GM12875 (cell line): ENCODE data around the gene FKBP1B.
"Not testable (repeated sequence)": the region's sequence is repeated elsewhere in the genome, so short reads cannot be mapped to it uniquely, and the experiment has no call there.

Experiments used
- H3K4me3 ChIP-seq: one replicate; pipeline ENCODE4 v1.5.1; 2011; ENCODE audit warnings: low read depth, low read length, control low read depth
- CTCF ChIP-seq: IDR thresholded peaks from 2 replicates; pipeline ENCODE4 v1.5.1; 2011; ENCODE audit warnings: low read depth, mild to moderate bottlenecking, control low read depth, inconsistent platforms, low read length, moderate library complexity, borderline replicate concordance; ENCODE audit not compliant: insufficient read depth

Gene FKBP1B

GRCh38 chr2:24024996-24025663, 24.4 kb upstream of the FKBP1B start:
- H3K4me3 ChIP-seq: no peak overlapping the region
- no peak for TF ChIP-seq CTCF

- no peak for TF ChIP-seq CTCF
- no peak overlapping the region for H3K4me3 ChIP-seq
Measured at GRCh38 chr2:24026233-24026632, 23.3 kb upstream of the FKBP1B start.

GRCh38 chr2:24038786-24039499, 10.6 kb upstream of the FKBP1B start:
- no peak for TF ChIP-seq CTCF
- H3K4me3 ChIP-seq: no peak overlapping the region

GRCh38 chr2:24040511-24040910, 9.0 kb upstream of the FKBP1B start:
- H3K4me3 ChIP-seq: no peak overlapping the region
- TF ChIP-seq CTCF: no peak

GRCh38 chr2:24043133-24043532, 6.4 kb upstream of the FKBP1B start:
- H3K4me3 ChIP-seq: not testable (repeated sequence)

GRCh38 chr2:24045511-24046508, 3.7 kb upstream of the FKBP1B start:
- no peak overlapping the region for H3K4me3 ChIP-seq

More at GRCh38 chr2:24045511-24046508, 3.7 kb upstream of the FKBP1B start:
- no peak for TF ChIP-seq CTCF
